GM12865 (cell line): ENCODE measurements around the gene ZNFX1.

ENCODE experiments used
- DNase-seq: peaks from one replicate; pipeline ENCODE4 v3.0.0; 2010; ENCODE audit warnings: low read depth
- H3K4me3 ChIP-seq: 2 replicates; pipeline ENCODE4 v1.5.1; 2011; ENCODE audit warnings: mild to moderate bottlenecking, low read depth, low read length, control low read depth
- CTCF ChIP-seq: IDR thresholded peaks from 2 replicates; pipeline ENCODE4 v1.5.1; 2011; ENCODE audit warnings: low read length, control low read depth, low read depth, inconsistent platforms; ENCODE audit not compliant: insufficient read depth; ENCODE audit errors: missing control alignments

The ZNFX1 gene

GRCh38 chr20:49259799-49260198, 18.1 kb downstream of the ZNFX1 start:
- TF ChIP-seq CTCF, result no peak
- no peak overlapping the region for H3K4me3 ChIP-seq
- DNase-seq, result no peak

- TF ChIP-seq CTCF, result no peak
- no peak overlapping the region for H3K4me3 ChIP-seq
- no peak for DNase-seq
Observed at GRCh38 chr20:49259284-49259683, 18.6 kb downstream of the ZNFX1 start.

- H3K4me3 ChIP-seq, result no peak overlapping the region
- DNase-seq, result no peak
- TF ChIP-seq CTCF, result no peak
Observed at GRCh38 chr20:49256261-49256660, 21.6 kb downstream of the ZNFX1 start.

- H3K4me3 ChIP-seq, result no peak overlapping the region
- no peak for TF ChIP-seq CTCF
- DNase-seq, result no peak
Observed at GRCh38 chr20:49252556-49253350, 25.1 kb downstream of the ZNFX1 start.

GRCh38 chr20:49248879-49249665, 28.8 kb downstream of the ZNFX1 start:
- no peak overlapping the region for H3K4me3 ChIP-seq
- no peak for TF ChIP-seq CTCF
- no peak for DNase-seq

- TF ChIP-seq CTCF, result no peak
- H3K4me3 ChIP-seq, result no peak overlapping the region
- DNase-seq, result no peak
Observed at GRCh38 chr20:49248301-49248700, 29.6 kb downstream of the ZNFX1 start.
